H1 (cell line): ENCODE results near the gene MAML3. TPM values are rescaled to one million over a fixed set of nuclear protein-coding genes. Genes with fewer than 3 reads are reported as not detected.

Experiments
- ASH2L ChIP-seq: fragments of 200-600, 300-600 bp; sonication (generic); IDR thresholded peaks from one replicate; pipeline ENCODE4 v1.7.1; 2017; ENCODE audit warnings: low read length
- BACH1 ChIP-seq: IDR thresholded peaks from 2 replicates; pipeline ENCODE4 v1.6.1; 2012; ENCODE audit warnings: low read length, improper control_type of control experiment
- CREB1 ChIP-seq: IDR thresholded peaks from 2 replicates; pipeline ENCODE4 v1.6.1; 2012; ENCODE audit warnings: inconsistent platforms
- EZH2 ChIP-seq: fragments of 200-600 bp; sonication (generic); IDR thresholded peaks from 2 replicates; pipeline ENCODE4 v1.7.1; 2012; ENCODE audit warnings: low read depth, mild to moderate bottlenecking, moderate library complexity, low read length, inconsistent platforms; ENCODE audit not compliant: severe bottlenecking
- FOSL1 ChIP-seq: IDR thresholded peaks from 2 replicates; pipeline ENCODE4 v1.6.1; 2011; ENCODE audit warnings: mild to moderate bottlenecking, low read depth, low read length, moderate library complexity; ENCODE audit not compliant: insufficient read depth
- HDAC2 ChIP-seq, 2 experiments: fragments of 300-600 bp in 1 of 2; sonication (generic) in 1 of 2; IDR thresholded peaks; 2 replicates each; pipeline ENCODE4 v1.6.1; 2011 to 2012; ENCODE audit warnings: low read depth in 2 of 2, low read length in 2 of 2, mild to moderate bottlenecking in 2 of 2, moderate library complexity in 2 of 2, borderline replicate concordance in 1 of 2, inconsistent platforms in 1 of 2
- NRF1 ChIP-seq: IDR thresholded peaks from 2 replicates; pipeline ENCODE4 v1.6.1; 2011; ENCODE audit warnings: mild to moderate bottlenecking, low read depth, low read length, improper control_type of control experiment
- RFX5 ChIP-seq: IDR thresholded peaks from 2 replicates; pipeline ENCODE4 v1.6.1; 2011; ENCODE audit warnings: low read depth, low read length, improper control_type of control experiment, borderline replicate concordance
- SIN3A ChIP-seq, 2 experiments: IDR thresholded peaks in 1 of 2; conservative IDR thresholded peaks in 1 of 2; 2 replicates each; pipeline ENCODE4 v1.6.1; 2011 to 2012; ENCODE audit warnings: low read length in 2 of 2, improper control_type of control experiment in 1 of 2, low read depth in 1 of 2, mild to moderate bottlenecking in 1 of 2
- SP1 ChIP-seq: IDR thresholded peaks from 2 replicates; pipeline ENCODE4 v1.6.1; 2011; ENCODE audit warnings: low read depth, low read length
- SP2 ChIP-seq: IDR thresholded peaks from 2 replicates; pipeline ENCODE4 v1.6.1; 2012; ENCODE audit warnings: mild to moderate bottlenecking, low read length, inconsistent platforms
- SP4 ChIP-seq: IDR thresholded peaks from 2 replicates; pipeline ENCODE4 v1.6.1; 2012; ENCODE audit warnings: low read length, inconsistent platforms
- SUZ12 ChIP-seq: fragments of 200-600 bp; sonication (generic); IDR thresholded peaks from 2 replicates; pipeline ENCODE4 v1.6.1; 2012; ENCODE audit warnings: mild to moderate bottlenecking, inconsistent platforms, low read length, moderate library complexity, mixed read lengths
- TBP ChIP-seq: IDR thresholded peaks from 2 replicates; pipeline ENCODE4 v1.6.1; 2011; ENCODE audit warnings: low read depth, low read length, improper control_type of control experiment
- TEAD4 ChIP-seq: IDR thresholded peaks from 2 replicates; pipeline ENCODE4 v1.6.1; 2012; ENCODE audit warnings: low read depth, low read length, inconsistent platforms, mixed read lengths
- ZNF274 ChIP-seq: IDR thresholded peaks from 2 replicates; pipeline ENCODE4 v1.7.0; 2012; ENCODE audit warnings: low read length, borderline replicate concordance; ENCODE audit errors: extremely low read depth
- polyA plus RNA-seq, 7 experiments: library from polyadenylated mRNA; depleted of rRNA in 3 of 7; stranded (reverse) in 5 of 7; unstranded in 2 of 7; fragments of >200 nt in 5 of 7; fragments of 200-250 nt in 2 of 7; gene quantifications; 1 replicate in 5 of 7; 2 replicates in 1 of 7; 4 replicates in 1 of 7; pipeline versions ENCODE4 v1.2.1 to v1.2.3, GENCODE V29; 2011 to 2013; ENCODE audit warnings: missing spikeins in 2 of 7, mixed read lengths in 2 of 7
- total RNA-seq: library from RNA; stranded (reverse); fragmentation: NEBNext Ultra II Directional; extraction: Animal tissue kit (Norgen Biotek cat#: 25700); gene quantifications from 2 replicates; pipeline ENCODE4 v1.2.1, GENCODE V29; 2021
- TF ChIP-seq, protein P1 (sequence below): IDR thresholded peaks from 2 replicates; pipeline ENCODE4 v1.6.1; 2012; ENCODE audit warnings: low read length, inconsistent platforms

MAML3 gene
- total and polyA plus RNA-seq, 2 of the 8 experiments (the other 6 are each of a cell fraction or from before 2014, with no cell fraction given) = 2.1 to 5.7 TPM

- TF ChIP-seq, protein P1, sequence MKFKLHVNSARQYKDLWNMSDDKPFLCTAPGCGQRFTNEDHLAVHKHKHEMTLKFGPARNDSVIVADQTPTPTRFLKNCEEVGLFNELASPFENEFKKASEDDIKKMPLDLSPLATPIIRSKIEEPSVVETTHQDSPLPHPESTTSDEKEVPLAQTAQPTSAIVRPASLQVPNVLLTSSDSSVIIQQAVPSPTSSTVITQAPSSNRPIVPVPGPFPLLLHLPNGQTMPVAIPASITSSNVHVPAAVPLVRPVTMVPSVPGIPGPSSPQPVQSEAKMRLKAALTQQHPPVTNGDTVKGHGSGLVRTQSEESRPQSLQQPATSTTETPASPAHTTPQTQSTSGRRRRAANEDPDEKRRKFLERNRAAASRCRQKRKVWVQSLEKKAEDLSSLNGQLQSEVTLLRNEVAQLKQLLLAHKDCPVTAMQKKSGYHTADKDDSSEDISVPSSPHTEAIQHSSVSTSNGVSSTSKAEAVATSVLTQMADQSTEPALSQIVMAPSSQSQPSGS = 0 out of 2 replicates have a peak, but pooled peaks have one; percentile 33
- TF ChIP-seq CREB1 = peak; percentile 80
- TF ChIP-seq NRF1 = peak; percentile 29; the same call in 1 of the 2 replicates
- 0 out of 2 replicates have a peak, but pooled peaks have one; percentile 49 for TF ChIP-seq SP4
- 0 out of 2 replicates have a peak, but pooled peaks have one; percentile 4 for TF ChIP-seq SUZ12
- TF ChIP-seq ASH2L = peak; percentile 82
- TF ChIP-seq ZNF274 = no peak
- peak; percentile 18 for TF ChIP-seq EZH2
- TF ChIP-seq SP2 = no peak
- peak; percentile 91 for TF ChIP-seq SP1
- peak; percentile 69; the same call in 1 of the 2 replicates for TF ChIP-seq TBP
- TF ChIP-seq HDAC2 (IDR thresholded peaks at IDR 0.05; ENCODE audit: borderline replicate concordance in 1 of 2, low read depth in 2 of 2, low read length in 2 of 2) = peak; percentile 97
- TF ChIP-seq FOSL1 = no peak
- peak; percentile 67; the same call in 1 of the 2 replicates for TF ChIP-seq TEAD4
- TF ChIP-seq SIN3A (conservative IDR thresholded peaks at IDR 0.05 in 1 of 2, IDR thresholded peaks at IDR 0.05 in 1 of 2; ENCODE audit: low read depth in 1 of 2, low read length in 2 of 2) = peak in 1 of 2 experiments; percentile 86; a peak in 2 of 4 replicates
- peak; percentile 35; the same call in 1 of the 2 replicates for TF ChIP-seq RFX5
- TF ChIP-seq BACH1 = peak; percentile 93
Measured at GRCh38 chr4:140153718-140154571, at the start of gene MAML3 (continued).
